Effector CD4-positive, alpha-beta T cell (primary cell): ENCODE results near the gene SAMD5. TPM values are rescaled to one million over a fixed set of nuclear protein-coding genes. Genes with fewer than 3 reads are reported as not detected.

Experiments used
- DNase-seq: peaks from one replicate; pipeline ENCODE4 v3.0.0-alpha.2; 2020
- total RNA-seq: gene quantifications from one replicate; lab custom pipeline; 2026; lab: John Stamatoyannopoulos, UW

SAMD5 gene
- not detected for total RNA-seq

GRCh38 chr6:147508042-147508865, at the start of gene SAMD5:
SAMD5 (plus strand) TSS chr6:147508690; CDS start chr6:147508929, 239 bp downstream.
- no peak for DNase-seq

- no peak for DNase-seq
Measured at GRCh38 chr6:147459780-147460179, 48.7 kb upstream of the SAMD5 start.

- DNase-seq, result no peak
Measured at GRCh38 chr6:147463651-147464050, 44.8 kb upstream of the SAMD5 start.

GRCh38 chr6:147467428-147467827, 41.1 kb upstream of the SAMD5 start:
- DNase-seq, result no peak

GRCh38 chr6:147467886-147468285, 40.6 kb upstream of the SAMD5 start:
- DNase-seq, result no peak

- no peak for DNase-seq
Measured at GRCh38 chr6:147468634-147469033, 39.9 kb upstream of the SAMD5 start.

GRCh38 chr6:147479857-147480256, 28.6 kb upstream of the SAMD5 start:
- no peak for DNase-seq

- no peak for DNase-seq
Measured at GRCh38 chr6:147486683-147487082, 21.8 kb upstream of the SAMD5 start.

- no peak for DNase-seq
Measured at GRCh38 chr6:147497472-147497871, 11.0 kb upstream of the SAMD5 start.

GRCh38 chr6:147503587-147503986, 4.9 kb upstream of the SAMD5 start:
- DNase-seq, result no peak

- DNase-seq, result no peak
Measured at GRCh38 chr6:147504848-147505247, 3.6 kb upstream of the SAMD5 start.

- no peak for DNase-seq
Measured at GRCh38 chr6:147506704-147507114, 1.8 kb upstream of the SAMD5 start.

- no peak for DNase-seq
Measured at GRCh38 chr6:147507162-147508041, 1.1 kb upstream of the SAMD5 start.

GRCh38 chr6:147508866-147509608, 547 bp downstream of the SAMD5 start:
- no peak for DNase-seq

GRCh38 chr6:147509891-147510290, 1.4 kb downstream of the SAMD5 start:
- DNase-seq, result no peak

GRCh38 chr6:147510929-147511590, 2.6 kb downstream of the SAMD5 start:
- no peak for DNase-seq

- DNase-seq, result no peak
Measured at GRCh38 chr6:147514831-147515230, 6.3 kb downstream of the SAMD5 start.

GRCh38 chr6:147515327-147515726, 6.8 kb downstream of the SAMD5 start:
- no peak for DNase-seq

- no peak for DNase-seq
Measured at GRCh38 chr6:147522597-147522996, 14.1 kb downstream of the SAMD5 start.

GRCh38 chr6:147525519-147526209, 17.2 kb downstream of the SAMD5 start:
- no peak for DNase-seq

GRCh38 chr6:147527197-147527596, 18.7 kb downstream of the SAMD5 start:
- no peak for DNase-seq
